OCI-LY7 (cell line): ENCODE measurements around the gene RTN4RL2. TPM values are rescaled to one million over a fixed set of nuclear protein-coding genes. Genes with fewer than 3 reads are reported as not detected.

ENCODE experiments used
- BruUV-seq: library from RNA; stranded (reverse); fragments of 400-500 nt; replicated peaks from 2 replicates; lab custom pipeline; 2021; lab: Mats Ljungman, UMichigan
- CTCF ChIA-PET: fragments of 300-600 bp; sonication (Branson Sonifier 250); formaldehyde crosslinking; loops from one replicate; lab custom pipeline; 2022; ENCODE audit warnings: antibody characterized with exemption; ENCODE audit not compliant: unreplicated experiment; lab: Charles Lee
- POLR2A ChIA-PET: fragments of 300-600 bp; sonication (Branson Sonifier 250); formaldehyde crosslinking; loops from one replicate; lab custom pipeline; 2022; ENCODE audit warnings: antibody characterized with exemption; lab: Charles Lee
- DNase-seq: peaks from one replicate; pipeline ENCODE4 v3.0.0-alpha.2; 2015; ENCODE audit warnings: low spot score
- H2AFZ ChIP-seq: fragments of 200-600 bp; sonication (generic), shearing (Covaris generic); 2 replicates; pipeline ENCODE4 v1.6.1; 2014; ENCODE audit warnings: mild to moderate bottlenecking, antibody characterized with exemption, low read length, moderate library complexity
- H3K27ac ChIP-seq: fragments of 200-600 bp; sonication (generic); 2 replicates; pipeline ENCODE4 v1.5.1; 2014; ENCODE audit warnings: mixed run types, low read depth, mild to moderate bottlenecking, moderate library complexity, low read length, inconsistent platforms; ENCODE audit not compliant: poor library complexity, severe bottlenecking
- H3K36me3 ChIP-seq: fragments of 200-600 bp; sonication (generic); 2 replicates; pipeline ENCODE4 v1.6.1; 2014; ENCODE audit warnings: mild to moderate bottlenecking, antibody characterized with exemption, low read length, moderate library complexity, mixed read lengths; ENCODE audit not compliant: insufficient read depth
- H3K4me1 ChIP-seq: fragments of 200-600 bp; sonication (generic); 2 replicates; pipeline ENCODE4 v1.5.1; 2014; ENCODE audit warnings: mild to moderate bottlenecking, low read length; ENCODE audit not compliant: insufficient read depth, poor library complexity, severe bottlenecking
- H3K4me2 ChIP-seq: fragments of 200-600 bp; sonication (generic); 2 replicates; pipeline ENCODE4 v1.6.1; 2014; ENCODE audit warnings: mild to moderate bottlenecking, low read length
- H3K4me3 ChIP-seq: fragments of 200-600 bp; sonication (generic); 2 replicates; pipeline ENCODE4 v1.5.1; 2014; ENCODE audit warnings: mild to moderate bottlenecking, low read depth, low read length; ENCODE audit not compliant: poor library complexity, severe bottlenecking
- H3K79me2 ChIP-seq: fragments of 200-600 bp; sonication (generic); 2 replicates; pipeline ENCODE4 v1.6.1; 2016; ENCODE audit warnings: low read depth, mild to moderate bottlenecking, low read length, moderate library complexity, mixed read lengths; ENCODE audit not compliant: insufficient read depth
- H3K9me2 ChIP-seq: fragments of 200-600 bp; sonication (generic); 2 replicates; pipeline ENCODE4 v1.6.1; 2016; ENCODE audit warnings: mild to moderate bottlenecking, low read length, mixed read lengths; ENCODE audit not compliant: insufficient read depth
- H3K9me3 ChIP-seq: fragments of 200-600 bp; sonication (generic); 2 replicates; pipeline ENCODE4 v1.6.1; 2014; ENCODE audit warnings: mild to moderate bottlenecking, mixed run types, low read length, mixed read lengths
- H4K20me1 ChIP-seq: fragments of 200-600 bp; sonication (generic); 2 replicates; pipeline ENCODE4 v1.6.1; 2014; ENCODE audit warnings: mild to moderate bottlenecking, antibody characterized with exemption, low read length, moderate library complexity, mixed read lengths; ENCODE audit not compliant: insufficient read depth
- EZH2phosphoT487 ChIP-seq: fragments of 200-600 bp; sonication (generic); IDR thresholded peaks from 2 replicates; pipeline ENCODE4 v1.6.1; 2018; ENCODE audit warnings: low read depth, borderline replicate concordance, mild to moderate bottlenecking, mixed run types, antibody characterized with exemption, low read length, moderate library complexity, mixed read lengths
- intact Hi-C: fragments of 100-400 bp; cut with micrococcal nuclease; formaldehyde crosslinking; loops from one replicate; pipeline ENCODE4 v1.10.0; 2022; ENCODE audit not compliant: unreplicated experiment
- total RNA-seq, 2 experiments: library from RNA; depleted of rRNA in 1 of 2; stranded (reverse); fragments of >200 nt in 1 of 2; shearing (Covaris generic) in 1 of 2; gene quantifications; 2 replicates each; pipeline ENCODE4 v1.2.3, GENCODE V29; 2014 to 2022
- TF ChIP-seq, protein P1 (sequence below): fragments of 200-600 bp; sonication (generic); conservative IDR thresholded peaks from 2 replicates; pipeline ENCODE4 v1.5.1; 2014; ENCODE audit warnings: mild to moderate bottlenecking, antibody characterized with exemption, low read length, moderate library complexity, mixed read lengths

RTN4RL2 gene
- total RNA-seq, 2 experiments from 2014 or later = 0.25 to 4.2 TPM

DNA sequence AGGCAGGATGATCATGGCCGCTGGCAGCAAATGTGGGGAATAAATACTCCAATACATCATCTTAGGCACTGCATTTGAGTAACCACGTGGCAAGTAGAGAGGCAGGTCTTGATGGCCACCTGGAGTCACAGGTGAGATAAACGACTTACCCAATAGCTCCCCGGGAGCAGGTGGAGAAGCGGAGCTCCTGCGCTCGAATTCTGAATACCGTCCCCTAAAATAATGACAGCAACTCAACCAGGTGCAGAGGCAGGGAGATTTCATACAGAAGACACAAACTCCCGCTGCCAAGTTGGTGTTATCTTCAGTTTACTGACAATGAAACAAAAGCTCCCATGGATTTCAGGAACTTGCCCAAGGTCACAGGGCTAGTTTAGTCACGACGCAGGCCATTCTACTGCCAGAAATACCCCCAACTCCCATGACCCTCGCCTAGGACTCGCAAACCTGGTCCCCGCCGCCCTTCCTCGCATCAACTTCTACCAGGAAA lies 33.8 kb upstream of the RTN4RL2 start:
- peak; percentile 28 for DNase-seq
- Histone ChIP-seq H3K9me2 (no peaks in the 10 kb centered on the region), H3K9me3 (no peaks in the 10 kb centered on the region), H3K4me3 (peak overlapping the region; percentile 75), H4K20me1 (no peaks in the 10 kb centered on the region), H3K36me3 (peaks cover 43% of the 10 kb centered on the region), H3K4me1 (peaks cover 23% of the 10 kb centered on the region), H3K27ac (peak overlapping the region; percentile 65), H3K4me2 (peak overlapping the region; percentile 85), H3K79me2 (peaks cover 23% of the 10 kb centered on the region; the same call in 1 of the 2 replicates), H2AFZ (peak overlapping the region; percentile 41; the same call in 1 of the 2 replicates)
- POLR2A ChIA-PET = interaction anchor here (0.5 to 1.6 kb wide), 5 partner anchors 8 to 122 kb away, joined by 3 to 7 read pairs (median 4); no protein-coding TSS in a partner anchor
- TF ChIP-seq EZH2phosphoT487 = no peak
- no TSS peak for BruUV-seq
- CTCF ChIA-PET = interaction anchor here (0.6 kb wide), 1 partner anchor 31 kb away, joined by 4 read pairs; no protein-coding TSS in a partner anchor
- intact Hi-C loops = no loop called here

DNA sequence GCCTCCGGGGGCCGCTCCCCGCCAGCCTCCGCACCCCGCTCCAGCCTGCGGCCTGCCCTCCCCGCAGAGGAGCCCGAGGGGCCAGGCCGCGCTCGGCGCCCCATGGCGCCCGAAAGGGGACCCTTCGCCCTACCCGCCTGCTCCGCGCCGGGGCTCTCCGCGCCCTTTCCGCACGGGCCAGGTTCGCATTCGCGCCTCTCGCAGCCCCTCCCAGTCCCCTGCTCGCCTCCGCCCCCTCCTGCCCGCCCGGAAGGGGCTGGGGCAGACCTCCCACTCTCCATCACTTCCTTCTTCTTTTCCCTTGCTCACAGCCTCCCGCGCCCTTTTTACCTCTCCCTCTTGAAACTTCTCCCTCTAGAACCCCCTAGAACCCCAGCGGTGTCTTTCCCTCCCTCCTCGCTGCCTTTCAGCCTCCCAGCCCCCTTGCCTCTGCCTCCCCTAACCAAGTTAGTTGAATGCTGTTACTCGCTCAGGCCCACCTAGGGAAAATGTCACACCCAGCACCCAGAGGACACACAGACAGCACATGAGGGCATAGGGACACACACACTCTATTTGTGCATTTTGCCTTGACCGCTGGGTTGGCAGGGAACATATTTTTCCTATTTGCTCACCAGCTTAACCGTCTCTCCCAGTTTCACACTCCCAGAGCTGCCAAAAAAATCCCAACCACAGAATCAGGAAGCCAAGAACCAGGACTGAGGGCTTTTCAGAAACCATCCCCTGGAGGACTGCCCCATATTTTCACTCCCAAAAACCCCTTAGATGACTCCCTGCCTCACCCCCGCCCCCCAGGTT lies 33.2 kb upstream of the RTN4RL2 start, which contains the start of gene SLC43A3:
SLC43A3 (minus strand) TSS at position 193 of the 798 bp plus-strand sequence. CDS start 949 bp downstream, outside the sequence.
- intact Hi-C loops = no loop called here
- H3K4me2 ChIP-seq = peak within 1 kb of the TSS; percentile 85
- peaks cover 23% of the 10 kb centered on the region; the same call in 1 of the 2 replicates for H3K79me2 ChIP-seq
- peak; percentile 75 for DNase-seq
- TF ChIP-seq, protein P1, sequence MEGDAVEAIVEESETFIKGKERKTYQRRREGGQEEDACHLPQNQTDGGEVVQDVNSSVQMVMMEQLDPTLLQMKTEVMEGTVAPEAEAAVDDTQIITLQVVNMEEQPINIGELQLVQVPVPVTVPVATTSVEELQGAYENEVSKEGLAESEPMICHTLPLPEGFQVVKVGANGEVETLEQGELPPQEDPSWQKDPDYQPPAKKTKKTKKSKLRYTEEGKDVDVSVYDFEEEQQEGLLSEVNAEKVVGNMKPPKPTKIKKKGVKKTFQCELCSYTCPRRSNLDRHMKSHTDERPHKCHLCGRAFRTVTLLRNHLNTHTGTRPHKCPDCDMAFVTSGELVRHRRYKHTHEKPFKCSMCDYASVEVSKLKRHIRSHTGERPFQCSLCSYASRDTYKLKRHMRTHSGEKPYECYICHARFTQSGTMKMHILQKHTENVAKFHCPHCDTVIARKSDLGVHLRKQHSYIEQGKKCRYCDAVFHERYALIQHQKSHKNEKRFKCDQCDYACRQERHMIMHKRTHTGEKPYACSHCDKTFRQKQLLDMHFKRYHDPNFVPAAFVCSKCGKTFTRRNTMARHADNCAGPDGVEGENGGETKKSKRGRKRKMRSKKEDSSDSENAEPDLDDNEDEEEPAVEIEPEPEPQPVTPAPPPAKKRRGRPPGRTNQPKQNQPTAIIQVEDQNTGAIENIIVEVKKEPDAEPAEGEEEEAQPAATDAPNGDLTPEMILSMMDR = no peak
- H4K20me1 ChIP-seq = no peaks in the 10 kb centered on the region
- H3K36me3 ChIP-seq = peaks cover 37% of the 10 kb centered on the region
- H3K27ac ChIP-seq = peak within 1 kb of the TSS; percentile 65
- TSS peak; percentile 96 for BruUV-seq
- peak within 1 kb of the TSS; percentile 75 for H3K4me3 ChIP-seq
- H2AFZ ChIP-seq = peak within 1 kb of the TSS; percentile 41
- H3K9me3 ChIP-seq = no peaks in the 10 kb centered on the region
- CTCF ChIA-PET = interaction anchor here (0.6 kb wide), 1 partner anchor 30 kb away, joined by 4 read pairs; no protein-coding TSS in a partner anchor
- H3K9me2 ChIP-seq = no peaks in the 10 kb centered on the region
- POLR2A ChIA-PET = interaction anchor here (0.6 to 1.6 kb wide), 7 partner anchors 9 to 1336 kb away, joined by 3 to 7 read pairs (median 3); no protein-coding TSS in a partner anchor
- H3K4me1 ChIP-seq = peaks cover 23% of the 10 kb centered on the region

DNA sequence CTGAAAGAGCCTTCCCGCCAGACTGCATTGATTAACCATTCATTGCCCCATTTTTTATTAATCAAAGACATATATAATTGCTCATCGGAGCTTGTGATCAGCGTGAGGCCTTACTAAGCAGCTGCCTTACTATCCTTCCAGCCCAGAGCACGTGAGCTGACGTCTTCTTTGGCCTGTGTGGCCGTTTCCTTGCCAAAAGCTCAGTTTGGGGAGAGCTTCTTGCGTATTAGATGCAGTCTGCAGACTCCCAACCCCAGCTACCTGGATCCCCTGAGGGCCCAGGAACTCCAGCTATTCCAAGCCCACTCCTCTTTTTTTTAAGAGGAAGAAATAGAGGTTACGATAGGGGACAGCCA lies 32.6 kb upstream of the RTN4RL2 start:
- Histone ChIP-seq H3K36me3 (peaks cover 32% of the 10 kb centered on the region), H3K27ac (no peak overlapping the region), H2AFZ (no peak overlapping the region), H3K4me1 (peaks cover 23% of the 10 kb centered on the region), H3K9me2 (no peaks in the 10 kb centered on the region), H3K4me2 (peak overlapping the region; percentile 85; the same call in 1 of the 2 replicates), H3K4me3 (no peak overlapping the region), H4K20me1 (no peaks in the 10 kb centered on the region), H3K9me3 (no peaks in the 10 kb centered on the region), H3K79me2 (peaks cover 23% of the 10 kb centered on the region; the same call in 1 of the 2 replicates)
- intact Hi-C loops = no loop called here
- no peak for TF ChIP-seq EZH2phosphoT487
- TF ChIP-seq, protein P1 = no peak
- CTCF ChIA-PET = no interaction called here
- BruUV-seq = no TSS peak
- POLR2A ChIA-PET = interaction anchor here (0.6 to 1.0 kb wide), 4 partner anchors 14 to 1335 kb away, joined by 3 to 4 read pairs (median 3); no protein-coding TSS in a partner anchor
- no peak for DNase-seq
